ES-I3 (cell line): Measurements from ENCODE around the gene AGMAT.

Experiments used
- H3K36me3 ChIP-seq: 2 replicates; pipeline ENCODE4 v1.6.1; 2013; ENCODE audit warnings: mild to moderate bottlenecking, low read length, control low read depth, moderate library complexity; ENCODE audit not compliant: insufficient read depth
- H3K4me1 ChIP-seq: 2 replicates; pipeline ENCODE4 v1.6.1; 2013; ENCODE audit warnings: mild to moderate bottlenecking, control low read depth, low read length; ENCODE audit not compliant: insufficient read depth
- H3K9ac ChIP-seq: 2 replicates; pipeline ENCODE4 v1.6.1; 2013; ENCODE audit warnings: low read depth, mild to moderate bottlenecking, low read length, moderate library complexity
- H3K9me3 ChIP-seq: 2 replicates; pipeline ENCODE4 v1.6.1; 2013; ENCODE audit warnings: mild to moderate bottlenecking, low read length, moderate library complexity; ENCODE audit not compliant: control insufficient read depth, insufficient read depth

Gene AGMAT

GRCh38 chr1:15595809-15596617, 11.2 kb upstream of the AGMAT start:
- Histone ChIP-seq H3K9ac (no peak overlapping the region), H3K9me3 (no peaks in the 10 kb centered on the region), H3K4me1 (no peaks in the 10 kb centered on the region), H3K36me3 (no peaks in the 10 kb centered on the region)

- peaks cover 3% of the 10 kb centered on the region; the same call in 1 of the 2 replicates for H3K36me3 ChIP-seq
- peaks cover 3% of the 10 kb centered on the region; the same call in 1 of the 2 replicates for H3K9me3 ChIP-seq
- H3K9ac ChIP-seq, result no peak overlapping the region
- H3K4me1 ChIP-seq, result no peaks in the 10 kb centered on the region
These were observed 7.4 kb upstream of the AGMAT start for GRCh38 chr1:15592285-15592684.

GRCh38 chr1:15583016-15583706, 1.7 kb downstream of the AGMAT start:
- Histone ChIP-seq H3K36me3 (peaks cover 2% of the 10 kb centered on the region; the same call in 1 of the 2 replicates), H3K9me3 (peaks cover 2% of the 10 kb centered on the region; the same call in 1 of the 2 replicates), H3K4me1 (peaks cover 3% of the 10 kb centered on the region; the same call in 1 of the 2 replicates), H3K9ac (no peak overlapping the region)

- Histone ChIP-seq H3K4me1 (peaks cover 3% of the 10 kb centered on the region; the same call in 1 of the 2 replicates), H3K36me3 (no peaks in the 10 kb centered on the region), H3K9me3 (no peaks in the 10 kb centered on the region), H3K9ac (no peak overlapping the region)
These were observed 5.2 kb downstream of the AGMAT start for GRCh38 chr1:15579683-15580047.

GRCh38 chr1:15578921-15579682, 5.7 kb downstream of the AGMAT start:
- H3K9me3 ChIP-seq, result no peaks in the 10 kb centered on the region
- H3K9ac ChIP-seq, result no peak overlapping the region
- H3K4me1 ChIP-seq, result peaks cover 3% of the 10 kb centered on the region; the same call in 1 of the 2 replicates
- no peaks in the 10 kb centered on the region for H3K36me3 ChIP-seq

- Histone ChIP-seq H3K4me1 (peaks cover 3% of the 10 kb centered on the region; the same call in 1 of the 2 replicates), H3K9me3 (no peaks in the 10 kb centered on the region), H3K9ac (no peak overlapping the region), H3K36me3 (no peaks in the 10 kb centered on the region)
These were observed 7.2 kb downstream of the AGMAT start for GRCh38 chr1:15577691-15578090.

- H3K9ac ChIP-seq, result no peak overlapping the region
- peaks cover 3% of the 10 kb centered on the region; the same call in 1 of the 2 replicates for H3K4me1 ChIP-seq
- no peaks in the 10 kb centered on the region; the same call in 1 of the 2 replicates for H3K36me3 ChIP-seq
- H3K9me3 ChIP-seq, result no peaks in the 10 kb centered on the region
These were observed 9.2 kb downstream of the AGMAT start for GRCh38 chr1:15575549-15576150.

- H3K36me3 ChIP-seq, result no peaks in the 10 kb centered on the region; the same call in 1 of the 2 replicates
- H3K9me3 ChIP-seq, result no peaks in the 10 kb centered on the region
- H3K4me1 ChIP-seq, result peaks cover 3% of the 10 kb centered on the region; the same call in 1 of the 2 replicates
- no peak overlapping the region for H3K9ac ChIP-seq
These were observed 10.1 kb downstream of the AGMAT start for GRCh38 chr1:15574741-15575140.

GRCh38 chr1:15573477-15573876, 11.4 kb downstream of the AGMAT start:
- H3K36me3 ChIP-seq, result peaks cover 3% of the 10 kb centered on the region
- H3K4me1 ChIP-seq, result no peaks in the 10 kb centered on the region
- H3K9ac ChIP-seq, result no peak overlapping the region
- H3K9me3 ChIP-seq, result no peaks in the 10 kb centered on the region

- peaks cover 17% of the 10 kb centered on the region for H3K36me3 ChIP-seq
- no peaks in the 10 kb centered on the region for H3K9me3 ChIP-seq
- no peaks in the 10 kb centered on the region for H3K4me1 ChIP-seq
- no peak overlapping the region for H3K9ac ChIP-seq
These were observed 13.6 kb downstream of the AGMAT start for GRCh38 chr1:15571266-15571665.

GRCh38 chr1:15570861-15571260, 14.0 kb downstream of the AGMAT start:
- H3K9ac ChIP-seq, result no peak overlapping the region
- H3K36me3 ChIP-seq, result peaks cover 21% of the 10 kb centered on the region
- H3K4me1 ChIP-seq, result no peaks in the 10 kb centered on the region
- H3K9me3 ChIP-seq, result no peaks in the 10 kb centered on the region

GRCh38 chr1:15568387-15569073, 16.3 kb downstream of the AGMAT start:
- Histone ChIP-seq H3K9ac (no peak overlapping the region), H3K36me3 (peaks cover 31% of the 10 kb centered on the region), H3K9me3 (no peaks in the 10 kb centered on the region), H3K4me1 (no peaks in the 10 kb centered on the region)

- no peaks in the 10 kb centered on the region for H3K4me1 ChIP-seq
- H3K9ac ChIP-seq, result no peak overlapping the region
- H3K9me3 ChIP-seq, result no peaks in the 10 kb centered on the region
- peaks cover 6% of the 10 kb centered on the region for H3K36me3 ChIP-seq
These were observed 25.6 kb downstream of the AGMAT start for GRCh38 chr1:15559189-15559810.
